Measurements from ENCODE around the gene PAPSS2. TPM values are rescaled to one million over a fixed set of nuclear protein-coding genes. Genes with fewer than 3 reads are reported as not detected.
A peak's percentile ranks its signal among the peaks of the same experiment; 100 is the strongest.

Gene PAPSS2
- total RNA-seq, 1 donor from 2014 or later: 1.3 TPM

- Mint-ChIP-seq H3K27ac (ENCODE audit: unreplicated experiment) (no peak overlapping the region), H3K36me3 (ENCODE audit: low read depth) (peaks cover 16% of the 10 kb centered on the region), H3K9me3 (no peaks in the 10 kb centered on the region), H3K27me3 (ENCODE audit: low read depth) (no peaks in the 10 kb centered on the region), H3K4me3 (no peak overlapping the region), H3K4me1 (no peaks in the 10 kb centered on the region)
- DNase-seq (ENCODE audit: low read depth, low spot score): no peak
- TF ChIP-seq CTCF (conservative IDR thresholded peaks at IDR 0.05): no peak
Observed at GRCh38 chr10:87761892-87762291, 102.2 kb downstream of the PAPSS2 start.

- no peak for TF ChIP-seq CTCF (conservative IDR thresholded peaks at IDR 0.05)
- no peak overlapping the region for H3K4me3 Mint-ChIP-seq
- H3K27ac Mint-ChIP-seq (ENCODE audit: unreplicated experiment): no peak overlapping the region
- no peaks in the 10 kb centered on the region for H3K9me3 Mint-ChIP-seq
- no peaks in the 10 kb centered on the region for H3K4me1 Mint-ChIP-seq
- H3K27me3 Mint-ChIP-seq (ENCODE audit: low read depth): no peaks in the 10 kb centered on the region
- H3K36me3 Mint-ChIP-seq (ENCODE audit: low read depth): peaks cover 22% of the 10 kb centered on the region
- no peak for DNase-seq (ENCODE audit: low read depth, low spot score)
Observed at GRCh38 chr10:87763086-87763861, 103.6 kb downstream of the PAPSS2 start.

- peak overlapping the region; percentile 19 for H3K27ac Mint-ChIP-seq (ENCODE audit: unreplicated experiment)
- H3K4me1 Mint-ChIP-seq: no peaks in the 10 kb centered on the region
- H3K9me3 Mint-ChIP-seq: no peaks in the 10 kb centered on the region
Observed at GRCh38 chr10:87764072-87764934, 104.6 kb downstream of the PAPSS2 start.

GRCh38 chr10:87765666-87766376, 106.1 kb downstream of the PAPSS2 start:
- H3K27ac Mint-ChIP-seq (ENCODE audit: unreplicated experiment): no peak overlapping the region
- no peak for DNase-seq (ENCODE audit: low read depth, low spot score)
- H3K4me1 Mint-ChIP-seq: no peaks in the 10 kb centered on the region
- H3K36me3 Mint-ChIP-seq (ENCODE audit: low read depth): peaks cover 23% of the 10 kb centered on the region
- H3K9me3 Mint-ChIP-seq: no peaks in the 10 kb centered on the region
- no peak for TF ChIP-seq CTCF (conservative IDR thresholded peaks at IDR 0.05)
- no peak overlapping the region for H3K4me3 Mint-ChIP-seq
- no peaks in the 10 kb centered on the region for H3K27me3 Mint-ChIP-seq (ENCODE audit: low read depth)

More at GRCh38 chr10:87764072-87764934, 104.6 kb downstream of the PAPSS2 start:
- no peak for DNase-seq (ENCODE audit: low read depth, low spot score)
- Mint-ChIP-seq H3K4me3 (no peak overlapping the region), H3K36me3 (ENCODE audit: low read depth) (peaks cover 24% of the 10 kb centered on the region), H3K27me3 (ENCODE audit: low read depth) (no peaks in the 10 kb centered on the region)
- TF ChIP-seq CTCF (conservative IDR thresholded peaks at IDR 0.05): no peak

GRCh38 chr10:87767253-87767652, 107.6 kb downstream of the PAPSS2 start:
- no peak for DNase-seq (ENCODE audit: low read depth, low spot score)
- no peak overlapping the region for H3K27ac Mint-ChIP-seq (ENCODE audit: unreplicated experiment)
- peaks cover 23% of the 10 kb centered on the region for H3K36me3 Mint-ChIP-seq (ENCODE audit: low read depth)
- H3K4me3 Mint-ChIP-seq: no peak overlapping the region
- no peaks in the 10 kb centered on the region for H3K9me3 Mint-ChIP-seq
- no peaks in the 10 kb centered on the region for H3K4me1 Mint-ChIP-seq
- no peaks in the 10 kb centered on the region for H3K27me3 Mint-ChIP-seq (ENCODE audit: low read depth)
- no peak for TF ChIP-seq CTCF (conservative IDR thresholded peaks at IDR 0.05)
